ENCODE measurements around the gene SMIM44.
"Not testable (repeated sequence)": the region's sequence is repeated elsewhere in the genome, so short reads cannot be mapped to it uniquely, and the experiment has no call there.

Gene SMIM44

DNA sequence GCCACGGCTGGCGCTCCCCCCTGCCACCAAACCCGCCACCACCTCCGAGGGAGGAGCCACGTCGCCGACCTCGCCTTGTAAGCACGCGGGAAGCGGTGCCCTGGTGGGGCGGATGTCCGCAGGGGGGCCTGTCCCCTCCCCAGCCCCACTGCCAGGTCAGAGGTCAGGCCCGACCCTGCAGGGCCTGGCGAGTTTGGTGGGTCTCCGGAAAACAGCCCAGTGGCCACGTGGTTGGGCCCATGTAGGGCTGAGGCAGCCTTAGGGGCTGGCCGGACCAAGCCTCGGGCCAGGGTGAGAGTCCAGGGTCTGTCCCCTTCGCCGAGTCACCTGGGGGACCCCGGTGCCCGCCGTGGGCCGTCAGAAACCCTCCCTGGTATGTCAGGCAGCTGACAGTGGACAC is 29.4 kb downstream of the SMIM44 start:
- no peak overlapping the region for H3K9ac ChIP-seq (ENCODE audit: low read length)
- no peak overlapping the region for H3K27ac ChIP-seq (ENCODE audit: low read length)
- H3K4me3 ChIP-seq (ENCODE audit: low read length), result no peak overlapping the region
- no peaks in the 10 kb centered on the region for H3K27me3 ChIP-seq (ENCODE audit: low read depth, low read length)
- no peak overlapping the region for H2AFZ ChIP-seq (ENCODE audit: low read depth, low read length)
- H3K36me3 ChIP-seq (replicated peaks; ENCODE audit: low read depth, low read length), result peaks cover 46% of the 10 kb centered on the region
- TF ChIP-seq, protein P1, sequence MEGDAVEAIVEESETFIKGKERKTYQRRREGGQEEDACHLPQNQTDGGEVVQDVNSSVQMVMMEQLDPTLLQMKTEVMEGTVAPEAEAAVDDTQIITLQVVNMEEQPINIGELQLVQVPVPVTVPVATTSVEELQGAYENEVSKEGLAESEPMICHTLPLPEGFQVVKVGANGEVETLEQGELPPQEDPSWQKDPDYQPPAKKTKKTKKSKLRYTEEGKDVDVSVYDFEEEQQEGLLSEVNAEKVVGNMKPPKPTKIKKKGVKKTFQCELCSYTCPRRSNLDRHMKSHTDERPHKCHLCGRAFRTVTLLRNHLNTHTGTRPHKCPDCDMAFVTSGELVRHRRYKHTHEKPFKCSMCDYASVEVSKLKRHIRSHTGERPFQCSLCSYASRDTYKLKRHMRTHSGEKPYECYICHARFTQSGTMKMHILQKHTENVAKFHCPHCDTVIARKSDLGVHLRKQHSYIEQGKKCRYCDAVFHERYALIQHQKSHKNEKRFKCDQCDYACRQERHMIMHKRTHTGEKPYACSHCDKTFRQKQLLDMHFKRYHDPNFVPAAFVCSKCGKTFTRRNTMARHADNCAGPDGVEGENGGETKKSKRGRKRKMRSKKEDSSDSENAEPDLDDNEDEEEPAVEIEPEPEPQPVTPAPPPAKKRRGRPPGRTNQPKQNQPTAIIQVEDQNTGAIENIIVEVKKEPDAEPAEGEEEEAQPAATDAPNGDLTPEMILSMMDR (IDR thresholded peaks at IDR 0.05; ENCODE audit: low read depth, low read length), result no peak
- no peak for TF ChIP-seq EZH2phosphoT487 (IDR thresholded peaks at IDR 0.05; ENCODE audit: low read depth)
- H3K9me3 ChIP-seq (ENCODE audit: insufficient read depth, low read length), result no peaks in the 10 kb centered on the region
- peaks cover 17% of the 10 kb centered on the region for H4K20me1 ChIP-seq (ENCODE audit: insufficient read depth, low read length)
- H3K4me2 ChIP-seq (ENCODE audit: low read length), result no peak overlapping the region
- no peaks in the 10 kb centered on the region for H3K4me1 ChIP-seq (ENCODE audit: low read length)
- H3K79me2 ChIP-seq (ENCODE audit: low read length), result no peaks in the 10 kb centered on the region; the same call in 1 of the 2 replicates

DNA sequence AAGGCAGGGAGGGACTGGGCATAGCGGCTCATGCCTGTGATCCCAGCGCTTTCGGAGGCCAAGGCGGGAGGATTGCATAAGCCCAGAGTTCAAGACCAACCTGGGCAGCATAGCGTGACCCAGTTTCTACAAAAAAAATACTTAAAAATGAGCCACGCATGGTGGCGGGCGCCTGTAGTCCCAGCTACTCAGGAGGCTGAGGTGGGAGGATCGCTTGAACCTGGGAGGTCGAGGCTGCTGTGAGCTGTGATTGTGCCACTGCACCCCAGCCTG is 30.4 kb downstream of the SMIM44 start:
- H3K36me3 ChIP-seq (replicated peaks; ENCODE audit: low read depth, low read length), result peaks cover 50% of the 10 kb centered on the region
- not testable (repeated sequence) for H3K27ac ChIP-seq (ENCODE audit: low read length); H3K4me1 ChIP-seq (ENCODE audit: low read length); H3K9me3 ChIP-seq (ENCODE audit: insufficient read depth, low read length); H2AFZ ChIP-seq (ENCODE audit: low read depth, low read length); H3K27me3 ChIP-seq (ENCODE audit: low read depth, low read length); H3K79me2 ChIP-seq (ENCODE audit: low read length); H3K9ac ChIP-seq (ENCODE audit: low read length); H3K4me3 ChIP-seq (ENCODE audit: low read length); H3K4me2 ChIP-seq (ENCODE audit: low read length)
- H4K20me1 ChIP-seq (ENCODE audit: insufficient read depth, low read length), result peaks cover 17% of the 10 kb centered on the region

DNA sequence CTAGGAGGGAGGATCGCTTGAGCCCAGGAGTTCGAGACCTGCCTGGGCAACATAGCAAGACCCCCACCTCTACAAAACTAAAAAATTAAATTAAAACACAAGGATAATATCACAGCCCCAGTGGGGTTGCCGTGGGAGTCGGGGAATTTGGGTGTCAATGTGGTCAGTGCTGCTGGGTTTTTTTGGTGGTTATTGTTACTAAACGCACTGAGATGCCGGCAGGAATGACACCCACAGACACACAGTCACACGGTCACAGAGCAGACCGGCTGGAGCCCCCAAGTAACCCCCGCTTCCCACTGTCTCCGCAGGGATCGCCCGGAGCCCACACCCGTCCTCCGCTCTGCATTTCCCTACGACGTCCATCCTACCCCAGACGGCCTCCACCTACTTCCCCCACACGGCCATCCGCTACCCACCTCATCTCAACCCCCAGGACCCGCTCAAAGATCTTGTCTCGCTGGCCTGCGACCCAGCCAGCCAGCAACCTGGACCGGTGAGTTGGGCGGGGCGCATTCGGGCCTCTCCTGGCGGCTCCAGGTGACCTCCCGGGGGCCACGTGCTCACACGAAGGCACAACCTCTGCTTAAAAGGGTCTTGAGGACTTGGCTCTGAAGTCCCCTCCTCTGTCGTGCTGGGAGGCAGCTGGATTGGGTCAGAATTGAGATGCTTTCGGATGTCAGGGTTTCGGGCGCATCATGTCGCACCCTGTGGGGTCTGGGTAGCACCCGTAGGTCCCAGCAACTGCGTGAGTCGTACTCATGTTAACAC is 30.9 kb downstream of the SMIM44 start:
- no peak for TF ChIP-seq EZH2phosphoT487 (IDR thresholded peaks at IDR 0.05; ENCODE audit: low read depth)
- TF ChIP-seq, protein P1 (IDR thresholded peaks at IDR 0.05; ENCODE audit: low read depth, low read length), result no peak
- Histone ChIP-seq H3K4me1 (ENCODE audit: low read length) (no peaks in the 10 kb centered on the region), H3K4me2 (ENCODE audit: low read length) (no peak overlapping the region), H3K27ac (ENCODE audit: low read length) (no peak overlapping the region), H3K4me3 (ENCODE audit: low read length) (no peak overlapping the region), H3K9ac (ENCODE audit: low read length) (no peak overlapping the region), H3K36me3 (replicated peaks; ENCODE audit: low read depth, low read length) (peaks cover 50% of the 10 kb centered on the region), H3K9me3 (ENCODE audit: insufficient read depth, low read length) (no peaks in the 10 kb centered on the region), H2AFZ (ENCODE audit: low read depth, low read length) (no peak overlapping the region), H4K20me1 (ENCODE audit: insufficient read depth, low read length) (peaks cover 16% of the 10 kb centered on the region), H3K79me2 (ENCODE audit: low read length) (no peaks in the 10 kb centered on the region; the same call in 1 of the 2 replicates), H3K27me3 (ENCODE audit: low read depth, low read length) (no peaks in the 10 kb centered on the region)

DNA sequence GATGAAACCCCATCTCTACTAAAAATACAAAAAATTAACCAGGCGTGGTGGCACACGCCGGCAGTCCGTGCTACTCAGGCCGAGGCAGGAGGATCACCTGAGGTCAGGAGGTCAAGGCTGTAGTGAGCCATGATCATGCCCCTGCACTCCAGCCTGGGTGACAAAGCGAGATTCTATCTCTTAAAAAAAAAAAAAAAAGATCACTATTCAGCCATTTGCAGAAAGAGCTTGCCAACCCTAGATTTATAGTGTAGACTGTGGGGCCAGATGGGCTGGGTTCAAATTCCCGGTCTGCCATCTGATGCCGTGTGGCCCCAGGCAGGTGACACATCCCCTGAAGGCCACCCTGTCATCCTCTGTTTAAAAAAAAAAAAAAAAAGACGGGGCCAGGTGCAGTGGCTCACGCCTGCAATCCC is 31.8 kb downstream of the SMIM44 start:
- Histone ChIP-seq H3K27me3 (ENCODE audit: low read depth, low read length) (no peaks in the 10 kb centered on the region), H3K4me3 (ENCODE audit: low read length) (no peak overlapping the region), H3K36me3 (replicated peaks; ENCODE audit: low read depth, low read length) (peaks cover 46% of the 10 kb centered on the region), H3K27ac (ENCODE audit: low read length) (no peak overlapping the region), H4K20me1 (ENCODE audit: insufficient read depth, low read length) (peaks cover 10% of the 10 kb centered on the region), H3K9me3 (ENCODE audit: insufficient read depth, low read length) (no peaks in the 10 kb centered on the region), H3K9ac (ENCODE audit: low read length) (no peak overlapping the region), H3K79me2 (ENCODE audit: low read length) (no peaks in the 10 kb centered on the region; the same call in 1 of the 2 replicates), H3K4me2 (ENCODE audit: low read length) (no peak overlapping the region), H2AFZ (ENCODE audit: low read depth, low read length) (no peak overlapping the region), H3K4me1 (ENCODE audit: low read length) (no peaks in the 10 kb centered on the region)
- TF ChIP-seq, protein P1 (IDR thresholded peaks at IDR 0.05; ENCODE audit: low read depth, low read length), result no peak
- no peak for TF ChIP-seq EZH2phosphoT487 (IDR thresholded peaks at IDR 0.05; ENCODE audit: low read depth)
